COLO668 (cell line): ENCODE measurements around the gene C1QL1.

Source experiments
- DNase-seq: peaks from one replicate; lab custom pipeline; 2025; ENCODE audit not compliant: unreplicated experiment; lab: John Stamatoyannopoulos, UW

Gene C1QL1

DNA sequence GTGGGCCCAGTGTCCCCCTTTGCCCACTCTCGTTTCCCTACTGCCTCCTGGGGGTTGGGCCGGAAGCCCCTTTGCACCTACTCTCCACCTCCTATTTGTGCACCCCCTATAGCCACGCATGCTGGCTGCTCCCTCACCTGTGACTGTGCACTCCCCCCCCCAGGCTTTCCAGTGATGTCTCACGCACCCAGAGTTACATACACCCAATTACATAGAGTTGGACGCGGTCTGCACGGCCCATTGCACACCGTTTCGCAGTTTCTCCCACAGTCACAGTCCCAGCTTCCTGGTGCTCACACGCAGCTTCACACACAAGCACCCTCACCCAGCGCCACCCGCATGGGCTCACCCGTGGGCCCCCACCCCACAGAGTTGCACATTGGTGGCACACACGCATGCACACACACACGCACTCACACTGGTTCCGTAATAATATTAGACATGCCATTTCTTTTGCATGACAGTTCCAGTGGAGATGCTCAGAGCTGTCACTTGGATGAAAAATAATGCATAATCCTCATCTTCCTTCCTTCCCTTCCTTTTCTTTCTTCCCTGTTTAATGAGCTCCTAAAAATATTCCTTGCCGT, 21.5 kb upstream of the C1QL1 start:
- no peak for DNase-seq

DNA sequence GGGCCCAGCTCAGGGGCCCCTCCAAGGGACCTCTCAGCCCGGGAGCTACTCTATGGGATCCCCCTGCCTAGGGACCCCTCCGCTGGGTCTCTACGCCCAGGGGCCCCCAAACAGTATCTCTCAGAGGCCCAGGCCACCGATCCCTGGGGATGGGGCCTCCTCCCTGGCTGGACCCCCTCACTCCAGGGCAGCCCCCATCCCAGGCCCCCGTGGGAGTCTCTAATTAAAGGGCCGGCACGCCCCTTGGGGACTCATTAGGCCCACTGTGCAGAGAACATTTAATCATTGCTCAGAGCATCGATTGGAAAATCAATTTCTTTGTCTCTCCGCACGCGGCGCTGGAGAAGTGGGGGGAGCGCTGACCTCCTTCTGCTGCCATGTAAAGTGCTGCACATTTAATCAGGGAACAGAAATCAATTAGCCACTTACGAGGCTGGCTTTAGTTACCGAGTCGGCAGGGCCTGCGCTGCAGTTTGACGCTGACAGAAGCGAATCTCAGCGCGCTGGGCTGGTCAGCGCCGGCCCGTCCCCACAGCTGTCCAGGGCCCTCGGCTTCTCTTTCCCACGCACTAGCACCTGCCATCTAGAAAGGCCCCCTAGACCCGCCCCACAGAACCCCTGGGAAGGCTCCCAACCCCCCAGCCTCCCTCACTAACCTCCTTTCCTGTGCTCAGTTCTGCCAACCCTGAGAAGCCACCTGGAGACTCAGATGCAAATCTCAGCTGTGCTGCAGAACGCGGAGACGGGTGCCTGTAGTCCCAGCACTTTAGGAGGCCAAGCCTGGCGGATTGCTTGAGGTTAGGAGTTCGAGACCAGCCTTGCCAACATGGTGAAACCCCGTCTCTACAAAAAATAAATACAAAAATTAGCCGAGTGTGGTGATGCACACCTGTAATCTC, 20.2 kb upstream of the C1QL1 start:
- no peak for DNase-seq

DNA sequence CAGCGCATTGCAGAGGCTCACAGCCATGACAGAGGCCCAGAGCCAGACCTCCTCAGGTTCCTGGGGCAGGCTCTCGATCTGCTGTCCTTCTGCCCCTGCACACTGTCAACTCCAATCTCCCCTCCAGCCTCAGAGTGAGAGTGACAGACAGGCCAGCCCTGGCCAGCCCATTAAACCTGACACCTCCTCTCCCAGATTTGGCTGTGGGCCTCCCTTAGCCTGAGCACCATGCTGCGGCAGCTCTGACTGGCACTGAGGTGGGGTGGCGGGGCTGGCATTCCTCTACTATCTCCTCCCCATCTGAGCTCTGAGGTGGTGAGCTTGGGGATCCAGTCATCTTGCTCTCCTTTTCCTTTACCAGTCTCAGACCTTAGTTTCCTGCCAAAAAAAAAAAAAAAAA, 15.5 kb upstream of the C1QL1 start:
- DNase-seq: no peak

DNA sequence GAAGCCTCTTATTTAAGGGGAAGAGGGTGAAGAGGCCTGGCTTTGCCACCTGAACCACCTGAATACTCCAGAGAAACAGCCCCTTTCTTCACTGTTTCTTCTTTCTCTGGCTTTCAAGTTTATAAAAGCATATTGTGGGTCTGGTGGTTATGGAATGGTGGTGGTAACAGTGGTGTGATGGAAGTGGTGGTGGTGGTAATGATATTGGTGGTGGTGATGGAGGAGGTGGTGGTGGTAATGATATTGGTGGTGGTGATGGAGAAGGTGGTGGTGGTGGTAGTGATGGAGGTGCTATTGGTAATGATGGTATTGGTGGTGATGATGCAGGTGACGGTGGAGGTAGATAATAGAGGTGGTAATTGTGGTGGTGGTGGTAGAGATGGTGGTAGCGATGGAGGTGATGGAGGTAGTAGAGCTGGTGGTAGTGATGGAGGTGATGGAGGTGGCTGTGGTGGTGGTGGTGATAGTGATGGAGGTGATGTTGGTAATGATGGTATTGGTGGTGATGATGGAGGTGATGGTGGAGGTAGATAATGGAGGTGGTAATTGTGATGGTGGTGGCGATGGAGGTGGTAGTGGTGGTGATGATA, 14.1 kb upstream of the C1QL1 start:
- DNase-seq: no peak

DNA sequence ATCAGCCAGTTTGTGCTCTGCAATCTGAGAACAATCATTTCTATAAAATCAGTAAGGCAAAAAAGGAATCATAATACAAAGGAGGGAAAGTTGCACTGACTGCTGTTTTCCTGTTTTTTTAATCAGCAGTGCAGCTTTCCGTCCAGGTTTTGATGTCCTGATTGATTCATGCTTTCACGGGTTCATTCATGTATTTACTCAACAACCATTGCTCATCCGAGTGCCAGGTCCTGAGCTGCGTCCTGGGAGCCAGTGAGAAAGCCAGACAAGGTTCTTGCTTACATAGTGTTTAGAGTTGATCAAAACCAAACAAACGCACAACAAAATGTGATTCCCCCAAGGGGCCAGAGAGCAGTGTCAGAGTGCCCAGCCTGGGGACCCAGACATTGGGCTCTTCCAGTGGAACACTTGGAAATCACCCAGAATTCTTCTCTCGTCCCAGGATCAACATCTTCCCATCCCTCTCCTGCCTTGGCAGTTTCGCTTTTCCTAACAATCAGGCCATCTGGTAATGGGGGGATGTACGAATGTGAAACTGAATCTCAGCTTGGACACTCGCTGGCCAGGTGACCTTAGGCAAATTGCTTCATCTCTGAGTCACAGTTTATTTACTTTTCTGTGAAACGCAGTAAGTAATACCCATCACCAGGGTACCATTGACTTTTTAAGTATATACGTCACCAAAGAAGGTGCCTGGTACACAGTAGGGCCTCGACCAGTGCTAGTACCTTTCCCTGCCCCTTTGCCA, 13.3 kb upstream of the C1QL1 start:
- peak; percentile 26 for DNase-seq

DNA sequence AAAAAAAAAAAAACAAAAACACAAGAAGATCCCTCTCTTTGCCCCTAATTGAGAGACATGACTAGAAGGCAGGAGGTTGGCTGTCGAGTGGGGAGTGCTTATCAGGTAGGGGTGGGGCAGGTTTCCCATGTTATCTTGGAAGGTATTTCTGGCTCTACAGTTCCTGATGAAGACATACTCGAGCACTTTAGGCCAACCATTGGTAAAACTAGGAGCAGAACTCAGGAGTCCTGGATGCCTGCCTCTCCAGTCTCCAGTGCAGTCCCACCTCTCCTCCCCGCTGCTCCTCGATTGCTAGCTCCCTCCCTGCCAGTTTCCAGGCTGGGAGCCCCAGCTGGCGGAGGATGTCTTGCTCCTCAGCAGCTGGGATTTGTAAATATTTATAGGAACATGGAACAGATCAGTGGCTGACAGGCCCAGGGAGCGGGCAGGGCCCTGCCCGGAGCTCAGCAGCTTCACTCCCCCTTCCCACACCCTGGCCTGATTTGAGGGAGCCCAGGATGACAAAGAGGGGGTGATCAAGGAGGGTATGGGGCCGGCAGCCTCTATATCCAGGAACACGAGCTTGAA, 11.4 kb upstream of the C1QL1 start:
- DNase-seq: peak; percentile 12

DNA sequence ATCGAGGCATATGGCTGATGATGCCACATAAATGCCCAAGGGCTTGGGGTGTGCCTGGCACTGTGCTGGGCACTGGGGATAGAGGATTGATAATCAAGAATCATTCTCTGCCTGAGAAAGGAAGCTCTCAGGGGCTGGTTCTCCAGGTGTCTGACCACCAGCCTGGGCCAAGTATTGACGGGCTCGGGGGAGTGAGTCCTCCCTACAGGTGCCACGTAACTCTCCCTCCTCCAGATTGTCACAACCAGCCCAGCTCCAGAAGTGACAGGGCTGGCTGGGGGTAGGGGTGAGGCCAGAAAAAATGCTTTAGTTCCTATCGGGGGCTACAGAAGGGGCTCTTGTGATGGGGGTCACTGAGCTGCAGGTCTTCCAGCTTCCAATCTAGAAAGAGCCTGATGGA, 10.7 kb upstream of the C1QL1 start:
- no peak for DNase-seq

DNA sequence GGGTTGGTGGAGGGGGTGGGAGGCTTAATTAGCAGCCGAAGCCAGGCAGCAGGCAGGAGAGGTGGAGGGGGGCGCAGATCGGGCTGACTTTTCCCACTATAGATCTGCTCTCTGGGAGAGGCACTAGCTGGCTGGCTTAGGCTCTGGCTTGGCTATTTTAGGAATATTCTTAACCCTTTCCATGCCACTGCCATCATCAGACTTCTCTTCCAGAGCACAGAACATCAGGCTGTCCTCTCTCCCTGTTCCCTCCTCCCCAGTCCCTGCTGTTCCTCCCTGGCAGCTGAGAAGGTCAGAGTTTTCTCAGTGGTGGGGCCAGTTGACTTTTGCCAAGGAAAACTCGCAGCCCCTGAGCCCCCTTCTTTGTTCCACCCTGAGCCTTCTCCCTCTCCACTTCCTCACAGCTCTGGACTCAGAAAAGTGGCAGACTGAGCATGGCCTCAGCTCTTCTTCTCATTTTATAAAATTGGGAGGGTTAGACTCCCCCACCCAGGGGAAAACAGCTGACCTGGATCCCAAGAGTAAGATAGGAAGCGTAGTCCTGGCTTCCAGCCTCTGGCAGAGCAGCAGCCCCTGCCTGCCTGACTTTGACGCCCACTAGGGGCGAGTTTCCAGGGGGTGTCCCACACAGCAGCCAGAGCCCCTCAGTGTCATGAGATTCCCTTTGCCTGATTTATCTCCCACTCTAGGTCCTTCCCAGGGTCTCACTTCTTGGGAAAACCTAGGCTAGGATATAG, 9.9 kb upstream of the C1QL1 start:
- no peak for DNase-seq

DNA sequence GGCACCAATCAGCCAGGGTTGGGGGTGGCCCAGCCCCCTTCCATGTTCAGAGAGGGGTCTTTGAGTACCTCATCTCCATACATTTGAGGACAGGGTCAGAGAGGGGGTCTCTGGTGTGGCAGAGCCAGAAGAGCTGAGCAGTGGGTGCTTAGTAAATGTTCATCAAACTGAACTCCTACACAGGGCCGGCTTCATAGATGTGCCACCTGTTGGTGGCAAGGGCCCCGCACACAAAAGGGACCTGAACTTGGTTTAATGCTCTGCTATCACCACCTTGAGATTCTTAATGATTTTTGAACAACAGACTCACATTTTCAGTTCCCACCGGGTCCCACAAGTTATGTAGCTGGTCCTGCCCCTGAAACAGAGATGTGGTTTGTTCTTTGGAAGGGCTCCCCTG, 9.0 kb upstream of the C1QL1 start:
- no peak for DNase-seq

DNA sequence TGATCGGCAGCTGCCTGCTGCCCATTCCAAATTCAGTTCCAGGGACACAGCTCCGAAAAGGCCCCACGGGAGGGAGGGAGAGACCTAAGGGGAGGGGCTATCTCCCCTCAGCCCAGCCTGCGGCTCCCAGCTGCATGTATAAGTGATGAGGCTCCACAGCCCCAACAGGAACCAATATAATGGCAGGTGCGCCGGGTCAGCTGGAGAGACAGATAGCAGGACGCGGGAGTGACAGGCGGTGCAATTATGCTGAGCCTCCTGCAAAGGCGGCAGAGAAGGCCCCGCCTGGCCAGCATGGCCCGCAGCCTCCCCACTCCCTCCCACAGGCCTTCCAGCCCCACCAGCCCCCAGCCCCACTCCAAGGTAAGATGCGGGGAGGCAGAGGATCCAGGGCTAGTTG, 8.1 kb upstream of the C1QL1 start:
- peak; percentile 46 for DNase-seq

DNA sequence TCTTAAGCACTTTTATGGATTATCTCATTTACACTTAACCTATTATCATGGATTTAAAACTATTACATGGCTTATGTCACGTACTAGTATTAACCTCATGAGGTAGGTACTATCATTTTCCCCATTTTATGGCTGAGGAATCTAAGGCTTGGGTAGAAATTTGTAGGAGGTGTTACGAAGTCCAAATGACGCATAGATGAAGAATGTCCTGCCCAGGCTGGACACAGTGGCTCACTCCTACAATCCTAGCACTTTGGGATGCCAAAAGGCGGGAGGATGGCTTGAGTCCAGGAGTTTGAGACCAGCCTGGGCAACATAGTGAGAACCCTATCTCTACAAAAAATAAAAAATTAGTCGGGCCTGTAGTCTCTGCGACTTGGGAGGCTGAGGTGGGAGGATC, 4.8 kb upstream of the C1QL1 start:
- DNase-seq: no peak

DNA sequence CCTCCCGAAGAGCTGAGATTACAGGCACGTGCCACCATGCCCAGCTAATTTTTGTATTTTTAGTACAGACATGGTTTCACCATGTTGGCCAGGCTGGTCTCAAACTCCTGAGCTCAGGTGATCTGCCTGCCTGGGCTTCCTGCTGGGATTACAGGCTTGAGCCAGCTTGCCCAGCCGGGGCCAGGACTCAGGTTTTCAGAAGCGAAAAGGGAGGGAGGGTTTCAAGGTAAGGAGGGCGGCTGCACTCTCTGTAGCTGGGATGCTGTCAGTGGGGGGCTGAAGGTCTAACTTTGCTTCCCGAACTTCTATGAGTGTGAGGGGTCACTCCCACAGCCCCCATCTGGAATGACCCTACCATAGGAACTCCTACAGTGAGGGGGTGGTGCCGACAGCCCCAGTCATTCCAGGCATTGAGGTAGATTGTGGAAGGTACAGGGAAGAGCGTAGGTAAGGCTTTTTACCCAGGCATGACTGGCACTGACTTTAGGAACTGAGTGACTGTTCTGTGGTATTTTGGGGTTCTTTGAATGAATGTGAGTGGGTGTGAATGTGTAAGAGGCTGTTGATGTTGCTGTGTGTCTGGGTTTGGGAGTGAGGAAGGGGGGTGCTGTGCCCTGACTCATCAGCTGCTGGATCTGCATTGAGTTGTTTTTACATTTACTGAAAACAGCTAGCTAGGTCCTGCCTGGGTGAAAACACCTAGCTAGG, 3.8 kb upstream of the C1QL1 start:
- no peak for DNase-seq

DNA sequence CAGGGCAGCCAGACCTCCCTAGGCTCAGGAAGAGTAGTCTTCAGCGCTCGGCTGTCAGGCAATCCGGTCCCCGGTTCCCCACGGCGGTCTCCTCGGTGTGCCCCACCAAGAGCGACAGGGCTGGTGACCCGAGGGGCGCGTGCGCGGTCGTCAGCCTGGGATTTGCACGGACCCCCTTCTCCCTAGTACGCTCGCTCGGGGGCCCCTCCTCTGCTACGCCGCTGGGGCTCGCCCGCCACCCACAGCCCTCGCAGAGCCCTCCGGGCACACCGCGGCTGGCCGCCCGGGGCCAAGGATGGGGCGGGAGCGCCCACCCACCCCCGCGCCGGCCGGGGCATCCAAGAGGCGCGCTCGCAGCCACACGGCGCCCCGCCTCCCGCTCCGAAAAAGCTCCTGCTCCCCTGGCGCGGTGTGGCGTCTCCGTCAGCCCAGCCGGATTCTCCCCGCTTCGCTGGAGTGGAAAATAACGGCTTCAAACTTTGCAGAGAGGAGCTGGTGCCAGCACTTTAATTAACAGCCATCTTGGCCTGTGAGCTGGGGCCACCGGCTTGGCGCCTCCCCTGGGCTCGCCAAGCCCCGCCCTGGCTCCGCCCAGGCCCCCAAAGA, 2.1 kb upstream of the C1QL1 start:
- DNase-seq: no peak

DNA sequence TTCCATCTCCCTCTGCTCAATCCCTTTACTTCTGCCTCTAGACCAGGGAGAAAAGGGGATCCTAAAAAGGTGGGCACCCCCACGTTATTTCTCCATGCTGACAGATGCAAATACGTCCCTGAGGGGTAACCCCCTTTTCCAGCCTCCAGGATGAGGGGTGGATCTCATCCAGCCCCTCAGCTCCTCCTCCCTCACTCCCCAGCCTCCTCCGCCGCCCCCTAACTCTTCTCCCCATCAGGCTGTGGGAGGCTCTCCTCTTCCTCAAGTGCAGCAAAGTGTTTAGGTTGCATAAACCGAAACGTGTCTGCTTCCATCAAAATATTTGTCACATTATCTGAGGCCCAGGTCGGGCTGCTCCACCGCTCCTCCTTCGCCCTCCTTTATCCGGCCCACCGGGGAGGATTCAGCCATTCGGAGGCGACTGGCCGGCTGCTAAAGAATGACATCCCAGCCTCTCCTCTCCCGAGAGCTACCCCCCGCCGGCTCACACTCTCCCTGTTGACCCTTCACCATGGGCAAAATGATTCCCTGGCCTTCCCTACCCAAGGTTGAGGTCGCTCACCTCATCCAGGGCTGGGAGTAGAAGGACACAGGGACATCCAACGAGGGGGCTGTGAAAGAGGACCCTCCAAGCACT, 1.2 kb upstream of the C1QL1 start:
- no peak for DNase-seq

DNA sequence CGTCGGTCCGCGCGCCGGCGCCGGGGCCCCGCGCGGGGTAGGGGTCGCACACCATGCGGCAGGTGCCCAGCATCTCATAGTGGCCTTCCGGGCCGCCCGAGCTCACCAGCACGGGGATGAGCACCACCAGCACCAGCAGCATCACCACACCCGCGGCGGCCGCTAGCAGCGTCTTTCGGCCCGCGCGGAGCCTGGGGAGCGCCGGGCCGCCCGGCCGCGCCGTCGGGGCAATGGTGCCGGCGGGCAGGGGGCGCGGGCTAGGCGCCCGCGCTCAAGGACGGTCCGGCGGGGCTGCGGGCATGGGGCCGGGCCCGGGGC, 237 bp downstream of the C1QL1 start:
- DNase-seq: no peak

DNA sequence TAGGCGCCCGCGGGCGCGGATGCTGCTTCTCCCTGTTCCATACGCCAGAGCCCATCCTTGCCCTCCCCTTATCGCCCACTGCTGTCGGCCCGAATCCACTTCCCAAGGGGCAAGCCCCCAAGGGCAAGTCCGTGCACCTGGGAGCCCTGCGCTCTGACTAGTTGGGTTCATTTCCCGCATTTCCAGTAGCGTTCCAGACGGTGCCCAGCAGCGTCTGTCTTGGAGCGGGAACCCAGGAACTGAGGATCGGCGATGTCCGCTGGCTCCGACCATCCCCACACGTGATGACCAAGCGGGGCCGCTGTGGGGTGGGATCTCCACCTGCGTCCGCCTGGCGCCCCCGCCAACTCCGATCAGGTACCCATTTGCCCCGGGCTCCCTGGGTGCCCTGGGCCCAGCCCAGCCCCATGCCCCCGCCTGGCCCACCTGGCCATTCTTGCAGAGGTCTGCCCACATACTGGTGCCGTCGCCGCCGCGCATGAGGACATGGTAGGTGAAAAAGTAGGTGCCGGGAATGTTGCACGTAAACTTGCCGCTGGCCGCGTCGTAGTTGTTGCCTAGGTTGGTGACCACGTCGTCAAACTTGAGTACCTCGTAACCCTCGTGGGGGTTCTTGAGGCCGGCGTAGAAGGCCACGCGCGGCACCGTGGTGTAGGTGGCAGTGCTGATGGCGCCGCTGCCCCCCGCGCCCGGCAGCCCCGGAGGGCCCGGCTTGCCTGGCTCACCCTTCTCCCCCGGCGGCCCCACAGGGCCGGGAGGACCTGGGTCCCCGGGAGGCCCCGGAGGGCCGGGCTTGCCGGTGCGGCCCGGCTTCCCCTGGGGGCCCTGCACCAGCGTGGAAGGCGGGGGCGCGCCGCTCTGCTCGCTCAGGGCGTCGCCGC, 837 bp downstream of the C1QL1 start:
- no peak for DNase-seq

DNA sequence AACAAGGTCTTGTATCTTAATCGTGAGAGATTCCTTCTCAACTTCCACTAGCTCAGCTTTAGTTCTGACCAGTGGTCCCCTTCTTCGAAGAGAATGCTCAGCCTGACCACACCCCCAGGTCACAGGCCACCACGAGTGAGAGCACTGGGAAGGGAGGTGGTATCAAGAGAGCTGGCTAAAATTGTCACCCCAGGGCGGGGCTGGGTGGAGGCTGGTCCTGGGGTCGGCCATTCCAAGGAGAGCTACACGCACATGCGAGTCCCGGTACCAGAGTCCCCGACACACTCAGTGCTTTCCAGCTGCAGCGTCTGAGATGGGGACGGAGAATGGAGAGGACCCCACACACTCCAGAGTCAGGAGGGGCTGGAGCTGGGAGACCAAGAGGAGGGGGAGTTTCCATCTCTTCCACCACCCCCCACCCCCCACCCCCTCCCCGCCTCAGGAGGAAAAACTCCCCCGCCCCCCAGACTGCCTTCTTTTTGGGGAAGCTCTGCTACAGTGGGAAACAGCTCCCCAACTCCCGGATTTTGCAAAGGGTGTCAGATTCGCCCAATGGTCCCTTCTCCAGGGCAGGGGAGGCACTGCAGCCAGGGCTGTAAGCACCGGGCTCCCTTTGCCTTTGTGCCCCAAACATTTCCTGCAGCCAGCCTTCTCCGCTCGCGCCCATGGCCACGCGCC, 1.6 kb downstream of the C1QL1 start:
- no peak for DNase-seq
